ENCODE results near the gene C8A.

The C8A gene

DNA sequence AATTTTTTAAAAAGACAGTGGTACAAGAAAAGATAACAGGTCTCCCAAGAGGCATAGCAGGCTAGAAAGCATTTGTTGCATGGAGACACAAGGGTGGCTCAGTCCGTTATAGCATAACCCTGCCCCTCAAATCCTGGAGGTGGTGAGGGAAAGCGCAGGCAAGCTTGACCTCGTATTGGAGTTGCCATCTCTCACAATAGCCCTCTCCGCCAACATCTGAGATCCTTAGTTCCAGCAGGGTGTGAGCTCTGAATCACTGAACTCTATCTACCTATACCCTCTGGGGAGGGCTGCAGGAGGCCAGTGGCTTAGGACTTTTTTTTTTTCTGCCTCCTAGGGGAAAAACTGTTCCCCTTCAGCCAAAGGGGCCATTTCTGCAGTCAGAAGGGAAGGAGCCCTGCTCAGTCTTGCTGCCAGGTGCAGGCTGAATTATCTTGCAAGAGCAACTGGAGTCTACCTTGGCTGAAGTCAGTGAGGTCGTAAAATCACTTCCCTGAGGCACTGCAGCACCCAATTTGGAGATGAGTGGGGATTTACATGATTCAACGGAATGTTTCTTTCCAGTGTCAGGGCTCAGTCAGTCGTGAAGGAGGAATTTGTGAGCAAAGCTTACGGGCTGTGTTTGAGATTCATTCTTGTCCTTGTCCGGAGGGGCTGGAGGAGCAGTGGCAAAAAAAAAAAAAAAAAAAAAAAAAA, 17.2 kb upstream of the C8A start:
- no peak for DNase-seq

DNA sequence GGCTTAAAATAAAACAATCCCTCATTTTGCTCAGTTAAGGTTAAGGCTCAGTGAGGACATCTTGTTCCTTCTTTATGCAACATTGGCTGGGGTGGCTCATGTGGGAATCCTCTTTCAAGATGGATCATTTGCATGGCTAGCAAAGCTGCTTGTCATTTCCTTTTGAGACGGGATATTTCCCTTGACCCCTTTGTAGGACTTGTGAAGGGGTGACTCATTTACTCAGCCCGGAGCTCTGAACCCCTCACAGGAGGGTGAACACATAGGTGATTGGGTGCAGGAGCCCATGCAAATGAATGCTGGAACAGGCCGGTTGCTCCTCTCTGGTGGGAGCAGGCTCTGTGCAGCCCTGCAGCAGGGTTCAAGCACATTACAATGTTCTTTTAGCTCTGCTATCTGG, 15.8 kb upstream of the C8A start:
- DNase-seq, result no peak

DNA sequence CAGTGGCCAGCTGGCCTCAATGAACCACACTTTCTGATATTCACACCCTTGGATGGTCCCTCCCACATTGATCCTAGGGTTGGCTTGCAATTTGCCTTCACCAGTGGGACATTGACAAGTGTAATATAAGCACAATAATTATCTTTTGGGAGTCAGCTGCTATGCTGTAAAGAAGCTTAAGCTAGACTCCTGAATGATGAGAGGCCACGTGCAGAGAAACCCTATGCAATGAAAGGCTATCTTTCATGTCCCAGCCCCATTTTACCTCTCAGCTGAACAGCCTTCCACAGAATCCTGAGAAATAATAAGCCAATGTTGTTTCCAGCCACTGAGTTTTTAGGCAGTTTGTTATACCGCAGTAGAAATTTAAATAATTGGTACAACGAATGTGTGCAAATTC, 11.1 kb upstream of the C8A start:
- DNase-seq, result no peak

DNA sequence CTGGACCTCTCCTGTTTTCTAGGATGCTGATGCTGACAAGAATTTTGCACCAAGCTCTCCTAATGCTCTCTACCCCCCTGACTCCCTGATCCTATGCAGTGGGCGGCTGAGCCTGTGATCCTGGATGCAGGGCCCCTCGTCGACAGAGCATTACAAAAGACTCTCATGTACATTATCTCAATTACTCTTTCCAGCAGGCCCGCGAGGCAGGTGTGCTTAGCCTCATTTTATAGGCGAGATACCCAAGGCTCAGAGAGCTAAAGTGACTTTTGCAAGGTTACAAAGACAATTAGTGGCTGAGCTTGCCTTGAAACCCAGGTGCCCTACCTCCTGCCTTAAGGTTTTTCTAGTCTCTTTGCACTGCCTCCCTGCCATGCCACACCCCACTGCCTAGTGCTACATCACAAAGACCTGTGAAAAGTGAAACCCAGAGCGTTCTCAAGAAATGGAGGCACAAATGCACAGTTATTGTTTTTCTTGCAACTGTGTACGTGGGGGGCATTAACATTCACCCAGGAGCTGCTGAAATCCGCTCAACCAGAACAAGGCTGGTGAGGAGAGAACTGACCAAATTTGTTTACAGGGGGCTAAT, 10.0 kb upstream of the C8A start:
- DNase-seq, result no peak

DNA sequence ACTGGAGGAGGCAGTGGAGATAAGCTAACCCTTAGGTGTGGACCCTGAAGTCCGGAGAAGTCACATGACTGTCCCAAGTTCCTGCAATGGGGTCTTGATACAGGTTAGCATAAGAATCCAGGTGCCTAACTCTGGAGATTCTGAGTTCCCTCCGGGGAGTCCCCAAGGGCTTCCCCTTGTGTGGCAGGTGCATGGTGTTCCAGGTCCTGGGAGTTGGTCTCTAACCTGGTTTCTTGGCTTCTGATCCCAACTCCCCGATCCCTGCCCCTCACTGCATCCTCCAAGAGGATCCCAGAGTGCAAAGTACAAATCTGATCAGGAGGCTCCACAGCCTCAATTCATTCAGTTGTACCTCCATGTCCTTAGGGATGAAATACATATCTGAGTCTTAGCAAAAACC, 9.3 kb upstream of the C8A start:
- no peak for DNase-seq

DNA sequence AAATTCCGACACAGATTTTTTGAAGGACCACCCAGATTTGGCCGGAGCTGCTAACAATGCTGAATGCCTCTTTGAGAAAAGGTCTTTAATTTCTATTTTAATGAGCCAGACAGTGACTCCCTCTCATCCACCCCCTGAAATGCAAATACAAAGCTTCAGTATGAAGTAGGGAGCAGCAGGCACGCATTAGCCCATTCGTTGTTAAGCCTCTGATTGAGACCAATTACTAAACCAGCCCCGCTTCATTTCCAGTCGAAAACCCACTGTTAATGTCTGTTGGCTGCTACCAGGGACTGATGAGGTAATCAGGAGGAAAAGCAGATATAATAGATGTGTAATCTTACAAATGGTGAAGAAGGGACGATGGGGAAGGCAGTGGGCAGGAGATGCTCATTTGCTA, 4.8 kb upstream of the C8A start:
- no peak for DNase-seq

DNA sequence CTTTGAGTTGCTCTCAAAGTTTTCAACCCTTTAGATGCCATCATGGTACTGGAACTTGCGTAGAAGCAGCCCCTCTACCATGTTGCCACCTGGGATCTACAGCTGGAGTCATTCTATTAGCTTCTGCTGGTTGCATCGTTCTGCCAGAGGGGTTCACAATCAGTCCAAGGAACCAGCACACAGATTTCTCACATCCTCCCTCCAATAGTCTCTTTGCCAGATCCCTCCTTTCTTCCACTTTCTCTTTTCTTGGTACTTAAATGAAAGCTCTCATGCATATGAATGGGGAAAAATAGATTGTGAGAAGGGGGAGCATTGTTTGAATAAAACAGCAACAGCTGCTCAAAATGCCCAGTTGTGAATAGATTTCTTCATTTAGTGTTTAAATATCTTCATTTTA, 4.2 kb upstream of the C8A start:
- DNase-seq, result no peak

DNA sequence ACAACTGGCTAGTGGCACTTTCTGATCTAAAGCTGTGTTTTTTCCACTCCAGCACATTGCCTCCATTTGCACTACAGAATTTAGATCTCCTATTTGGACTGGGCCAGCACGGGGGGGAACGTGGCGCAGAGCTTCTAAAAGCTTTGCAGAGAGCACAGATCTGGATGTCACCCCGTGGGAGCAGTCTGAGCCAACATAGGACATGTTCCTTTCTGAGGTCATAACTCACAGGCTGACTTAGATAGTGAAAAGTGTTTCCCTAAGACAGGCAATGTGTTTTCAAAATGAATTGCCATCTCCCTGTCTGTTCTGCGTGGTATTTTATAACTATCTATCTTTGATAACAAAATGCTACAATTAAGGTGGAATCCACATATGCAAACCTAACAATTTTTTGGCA, 3.7 kb upstream of the C8A start:
- DNase-seq, result no peak

DNA sequence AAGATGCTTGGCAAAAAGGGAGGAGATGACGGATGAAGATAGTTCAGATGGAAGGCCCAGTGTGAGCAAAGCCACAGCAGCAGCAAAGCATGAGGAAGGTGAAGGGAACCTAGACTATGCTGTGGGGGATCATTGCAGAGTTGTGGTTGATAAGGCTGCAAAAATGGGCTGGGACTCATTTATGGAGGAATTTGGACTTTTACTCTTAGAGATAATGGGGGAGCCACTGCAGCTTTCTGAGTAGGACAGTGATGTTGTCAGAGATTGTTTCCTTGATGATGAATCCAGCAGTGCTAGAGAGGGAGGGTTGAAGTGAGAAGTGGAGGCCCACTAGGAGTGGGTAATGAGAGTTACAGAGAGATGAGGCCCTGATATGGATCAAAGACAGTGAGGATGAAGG, 2.1 kb upstream of the C8A start:
- DNase-seq, result no peak

DNA sequence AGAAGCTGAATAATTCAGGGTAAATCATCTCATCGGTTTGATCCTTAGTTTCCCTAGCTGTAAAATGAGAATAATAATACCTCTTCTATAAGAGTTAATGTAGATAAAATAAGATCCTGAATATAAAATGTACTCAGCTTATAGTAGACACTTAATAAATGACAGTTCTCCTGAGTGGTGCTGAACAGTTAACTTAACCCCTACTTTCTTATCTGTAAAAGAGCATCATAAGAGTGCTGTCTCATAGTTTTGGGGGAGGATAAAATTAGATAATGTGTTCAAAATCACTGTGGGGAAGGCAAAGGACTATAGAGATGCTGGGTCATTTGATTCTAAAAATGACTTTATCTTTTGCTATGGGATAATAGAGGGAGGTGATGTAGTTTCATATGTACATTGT, 593 bp downstream of the C8A start:
- DNase-seq, result no peak

DNA sequence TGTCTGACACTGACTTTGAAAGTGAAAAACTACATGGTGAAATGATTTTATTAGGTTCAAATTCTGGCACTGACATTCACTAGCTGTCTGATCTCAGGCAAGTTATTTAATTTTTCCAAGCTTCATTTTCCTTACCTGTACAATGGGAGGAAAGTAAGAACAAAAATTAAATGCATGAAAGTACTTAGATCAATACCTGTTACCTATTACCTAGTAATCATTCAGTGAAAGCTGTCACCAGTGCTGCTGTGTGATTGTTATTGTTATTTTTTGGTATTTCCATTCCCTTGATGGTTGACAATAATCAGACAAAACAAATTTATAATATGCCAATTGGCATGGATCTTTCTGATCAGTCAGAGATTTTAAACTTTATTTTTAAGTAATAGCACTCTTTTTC, 1.6 kb downstream of the C8A start:
- no peak for DNase-seq

DNA sequence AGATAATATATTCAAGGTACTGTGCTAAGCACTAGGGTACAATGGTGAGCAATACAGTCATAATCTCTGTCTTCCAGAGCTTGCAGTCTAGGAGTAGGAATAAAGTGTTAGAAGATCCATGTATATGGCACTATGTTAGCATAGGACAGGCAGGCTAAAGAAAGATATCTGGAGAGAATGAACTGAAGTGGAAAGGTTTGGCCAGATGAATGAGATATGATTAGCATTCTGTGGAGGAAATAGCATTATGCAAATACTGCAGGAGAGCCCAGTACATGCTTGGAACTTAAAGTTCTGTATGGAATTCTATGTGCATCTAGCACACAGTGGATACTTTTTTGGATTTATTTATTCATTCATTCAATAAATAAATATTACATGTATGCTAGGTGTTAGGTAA, 4.7 kb downstream of the C8A start:
- no peak for DNase-seq

DNA sequence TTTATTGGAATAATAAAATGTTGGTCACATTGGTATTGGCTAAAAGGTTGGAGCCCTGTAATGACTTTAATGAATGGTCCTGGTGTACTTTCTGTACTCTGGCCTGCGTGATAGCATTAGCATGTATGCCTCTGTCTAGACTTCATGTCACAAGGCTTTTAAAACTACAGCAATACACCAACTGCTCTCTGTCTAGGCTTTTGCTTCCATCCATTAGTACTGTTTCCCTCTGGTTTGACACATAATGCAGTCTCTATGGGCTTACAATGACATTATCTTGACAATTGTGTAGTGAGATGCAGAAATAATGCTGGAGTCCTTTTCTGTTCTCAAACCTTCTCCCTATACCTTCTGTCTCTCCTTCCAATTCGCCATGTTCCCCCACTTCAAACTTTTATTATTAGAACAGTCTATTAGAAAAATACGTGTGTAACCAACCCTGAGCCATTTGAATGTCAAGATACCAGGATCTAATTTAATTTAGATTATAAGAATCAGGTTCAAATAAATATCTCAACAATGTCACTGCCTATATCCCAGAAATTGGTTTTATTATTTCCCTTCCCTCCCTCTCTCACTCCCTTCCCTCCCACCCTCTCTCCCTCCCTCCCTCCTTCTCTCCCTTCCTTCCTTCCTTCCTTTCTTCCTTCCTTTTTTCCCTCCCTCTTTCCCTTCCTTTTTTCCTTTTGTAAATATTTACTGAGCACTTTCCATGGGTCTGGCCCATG, 8.8 kb downstream of the C8A start:
- no peak for DNase-seq

DNA sequence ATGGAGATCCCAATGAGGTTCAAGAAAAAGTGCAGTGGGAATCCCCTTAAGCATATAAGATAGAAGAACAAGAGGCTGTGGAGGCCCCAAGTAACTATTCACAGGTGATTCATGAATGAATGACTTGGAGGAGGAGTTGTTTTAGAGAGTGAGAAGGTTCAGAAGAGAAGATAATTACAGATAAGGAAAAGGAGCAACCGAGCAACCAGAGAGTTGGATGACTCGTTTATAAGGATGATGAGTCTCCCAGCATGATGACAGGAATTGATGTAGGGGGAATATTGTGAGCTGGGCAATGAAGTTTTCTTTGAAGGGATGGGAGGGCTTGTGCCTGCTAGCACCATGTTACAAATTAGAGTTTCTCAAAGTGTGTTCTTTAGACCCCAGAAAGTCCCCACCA, 9.8 kb downstream of the C8A start:
- no peak for DNase-seq

DNA sequence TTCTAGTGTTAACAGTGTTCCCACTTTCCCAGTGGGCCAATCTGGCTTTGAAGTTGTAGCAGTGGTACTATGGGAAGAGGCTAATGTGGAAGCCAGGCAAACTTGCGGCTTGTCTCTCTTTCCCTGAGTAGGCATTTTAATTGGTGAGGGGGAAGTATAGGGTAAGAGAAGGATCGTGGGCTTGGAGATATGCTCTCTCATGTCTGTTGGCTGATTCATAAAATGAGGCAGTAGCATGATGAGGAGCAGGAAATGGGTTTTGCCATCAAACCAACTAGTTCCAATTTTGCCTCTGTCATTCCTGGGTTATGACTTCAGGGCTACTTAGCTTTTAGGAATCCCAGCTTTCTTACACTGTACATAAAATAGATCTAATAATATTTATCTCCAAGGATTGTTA, 12.1 kb downstream of the C8A start:
- no peak for DNase-seq

DNA sequence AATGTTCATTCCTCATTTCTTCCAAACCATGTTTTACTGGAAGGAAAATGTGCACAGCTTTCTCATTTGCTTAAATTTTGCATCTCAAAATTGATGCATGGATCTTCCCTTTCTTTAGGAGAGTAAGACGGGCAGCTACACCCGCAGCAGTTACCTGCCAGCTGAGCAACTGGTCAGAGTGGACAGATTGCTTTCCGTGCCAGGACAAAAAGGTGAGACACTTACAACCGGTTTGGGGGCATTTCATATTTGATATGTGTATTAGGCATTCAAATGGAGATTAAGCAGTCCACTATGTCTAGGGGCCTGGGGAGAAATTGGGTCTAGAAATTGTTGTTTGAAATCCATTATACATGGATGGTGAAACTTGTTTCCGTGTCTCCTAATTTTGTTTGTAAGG, 12.9 kb downstream of the C8A start:
- no peak for DNase-seq

DNA sequence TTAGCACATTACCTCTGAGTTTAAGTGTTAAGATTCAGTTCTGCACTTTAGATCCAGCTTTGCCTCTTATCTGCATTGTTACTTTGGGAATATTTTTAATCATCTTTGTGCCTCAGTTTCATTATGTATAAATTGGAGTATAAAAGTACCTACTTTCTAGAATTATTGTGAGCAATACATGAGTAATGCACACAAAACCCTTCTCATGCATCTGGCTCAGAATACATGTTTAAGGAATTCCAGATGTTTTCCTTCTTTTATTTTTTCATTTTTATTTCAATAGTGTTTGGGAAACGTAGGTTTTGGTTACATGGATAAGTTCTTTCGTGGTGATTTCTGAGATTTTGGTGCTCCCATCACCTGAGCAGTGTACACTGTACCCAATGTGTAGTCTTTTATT, 14.2 kb downstream of the C8A start:
- DNase-seq, result no peak

DNA sequence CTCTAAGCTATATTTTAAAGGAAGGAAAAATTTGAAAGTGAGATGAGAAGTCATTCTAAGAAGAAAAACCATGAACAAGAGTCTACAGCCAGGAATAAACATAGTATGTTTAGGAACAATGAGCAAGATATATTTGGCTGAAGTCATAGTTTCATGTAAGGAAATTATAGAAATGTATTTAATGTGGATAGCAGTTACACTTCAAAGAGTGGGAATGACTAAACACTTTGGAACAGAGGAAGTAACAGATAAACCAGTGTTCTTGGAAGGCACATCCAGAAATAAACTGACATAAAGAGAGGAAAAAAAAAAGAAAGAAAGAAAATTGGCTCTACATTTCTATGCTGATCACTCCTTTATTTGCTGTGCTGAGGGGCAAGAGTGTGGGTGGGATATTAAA, 18.0 kb downstream of the C8A start:
- DNase-seq, result no peak

DNA sequence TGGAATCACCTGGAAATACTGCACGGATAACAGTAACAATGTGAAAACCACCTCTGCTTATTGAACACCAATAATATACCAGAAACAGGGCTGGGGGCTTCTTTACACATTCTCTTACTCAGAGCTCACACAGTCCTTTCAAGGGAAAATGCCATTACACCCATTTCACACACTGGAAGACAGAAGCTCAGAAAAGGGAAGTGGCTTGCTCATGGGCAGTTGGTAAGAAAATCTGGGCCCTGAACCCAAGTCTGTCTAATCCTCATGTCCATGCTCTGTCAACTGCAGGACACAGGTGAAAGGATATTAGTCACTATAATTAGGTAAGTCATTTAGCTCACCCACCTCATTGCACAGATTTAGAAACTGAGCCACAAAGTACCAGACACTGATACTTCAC, 18.6 kb downstream of the C8A start:
- no peak for DNase-seq

DNA sequence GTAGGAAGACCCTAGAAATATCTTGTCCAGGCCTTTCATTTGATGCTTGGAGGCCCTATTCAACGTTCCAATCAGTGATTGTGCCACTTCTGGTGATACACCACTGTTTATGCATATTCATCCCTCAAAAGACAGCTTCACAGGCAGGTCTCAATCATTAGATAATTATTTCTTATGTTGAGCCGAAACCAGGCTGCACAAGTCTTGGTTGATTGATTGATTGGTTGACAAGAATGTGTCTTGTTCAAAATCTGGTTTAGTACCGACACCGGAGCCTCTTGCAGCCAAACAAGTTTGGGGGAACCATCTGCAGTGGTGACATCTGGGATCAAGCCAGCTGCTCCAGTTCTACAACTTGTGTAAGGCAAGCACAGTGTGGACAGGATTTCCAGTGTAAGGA, 20.1 kb downstream of the C8A start:
- no peak for DNase-seq

DNA sequence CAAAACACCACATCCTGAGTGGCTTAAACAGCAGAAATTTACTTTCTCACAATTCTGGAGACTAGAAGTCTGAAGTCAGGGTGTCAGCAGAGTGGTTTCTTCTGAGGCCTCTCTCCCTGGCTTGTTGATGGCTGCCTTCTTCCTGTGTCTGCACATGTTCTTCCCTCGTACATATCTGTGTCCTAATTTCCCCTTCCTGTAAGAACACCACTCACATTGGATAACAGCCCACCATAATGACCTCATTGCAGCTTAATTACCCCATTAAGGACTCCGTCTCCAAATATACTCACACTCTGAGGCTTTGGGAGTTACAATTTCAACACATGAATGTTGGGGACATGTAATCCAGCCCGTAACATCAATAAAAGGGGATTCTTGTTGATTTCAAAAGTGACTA, 23.4 kb downstream of the C8A start:
- DNase-seq, result no peak

DNA sequence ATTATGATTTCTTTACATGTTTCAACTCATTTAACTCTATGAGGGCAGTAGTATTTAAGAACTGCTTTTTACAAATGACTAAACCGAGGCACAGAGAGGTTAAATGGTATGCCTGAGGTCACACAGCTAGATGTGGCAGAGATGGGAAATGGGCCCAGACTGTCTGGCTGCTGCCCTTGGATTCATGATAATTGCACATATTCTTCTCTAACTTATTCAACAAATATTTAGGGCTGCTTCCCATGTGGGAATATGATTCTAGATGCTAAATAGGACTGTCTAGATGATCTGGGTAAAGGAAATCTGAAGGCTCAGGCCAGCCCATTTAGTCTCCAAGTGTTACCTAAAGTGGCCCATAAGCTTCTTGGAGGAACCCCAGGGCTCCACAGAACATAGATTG, 26.2 kb downstream of the C8A start:
- DNase-seq, result no peak

DNA sequence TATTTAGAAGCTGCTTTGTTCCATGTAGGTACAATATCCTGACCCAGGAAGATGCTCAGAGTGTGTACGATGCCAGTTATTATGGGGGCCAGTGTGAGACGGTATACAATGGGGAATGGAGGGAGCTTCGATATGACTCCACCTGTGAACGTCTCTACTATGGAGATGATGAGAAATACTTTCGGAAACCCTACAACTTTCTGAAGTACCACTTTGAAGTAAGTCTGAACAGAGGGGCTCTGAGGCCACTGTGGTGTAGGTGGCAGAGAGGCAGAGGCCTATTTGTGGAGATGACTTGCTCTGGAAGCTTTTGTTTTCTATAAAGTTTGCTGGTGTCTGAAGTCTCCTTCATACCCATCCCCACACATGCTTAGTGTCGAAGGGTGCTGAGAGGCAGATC, 26.8 kb downstream of the C8A start:
- no peak for DNase-seq

DNA sequence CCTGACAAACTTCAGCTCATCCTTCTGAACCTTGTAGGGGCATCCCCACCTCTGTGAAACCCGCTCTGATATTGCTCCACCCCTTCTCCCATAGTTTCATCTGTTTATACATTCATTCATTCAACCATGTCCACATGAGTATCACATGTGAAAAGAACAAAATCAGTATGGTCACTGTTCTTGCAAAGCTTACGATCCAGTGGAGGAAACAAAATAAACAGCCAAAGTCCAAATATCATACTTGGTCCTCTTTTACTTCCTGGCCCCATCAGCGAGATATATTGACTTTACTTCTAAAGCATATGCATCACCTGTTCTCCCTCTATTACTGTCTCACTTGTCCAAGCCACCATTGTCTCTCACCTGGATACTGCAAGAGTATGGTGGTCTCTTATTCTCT, 35.6 kb downstream of the C8A start:
- DNase-seq, result no peak

DNA sequence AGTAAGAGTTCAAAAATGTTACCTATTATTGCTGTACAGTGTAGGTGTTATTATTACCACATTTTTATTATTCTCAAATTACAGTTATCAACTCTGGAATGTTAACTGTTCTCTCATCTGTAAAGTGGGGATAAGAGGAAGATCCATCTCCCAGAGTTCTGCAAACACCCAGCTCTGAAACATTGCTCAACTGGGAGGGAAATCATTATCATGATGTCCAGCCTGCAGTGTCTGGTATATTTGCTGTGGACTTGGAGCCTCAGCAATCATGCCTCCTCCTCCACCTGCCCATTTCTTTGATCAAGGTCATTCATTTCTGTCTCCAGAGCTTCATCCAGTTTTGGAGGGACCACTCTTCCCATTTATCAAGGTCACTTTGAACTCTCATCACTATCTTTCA, 39.4 kb downstream of the C8A start:
- DNase-seq, result no peak
